Measurements from ENCODE around the gene CLEC18C. TPM values are rescaled to one million over a fixed set of nuclear protein-coding genes. Genes with fewer than 3 reads are reported as not detected.

Gene CLEC18C
- total and polyA plus RNA-seq, 4 donors = 0.09 to 1.0 (median 0.14) TPM; not detected in 1

DNA sequence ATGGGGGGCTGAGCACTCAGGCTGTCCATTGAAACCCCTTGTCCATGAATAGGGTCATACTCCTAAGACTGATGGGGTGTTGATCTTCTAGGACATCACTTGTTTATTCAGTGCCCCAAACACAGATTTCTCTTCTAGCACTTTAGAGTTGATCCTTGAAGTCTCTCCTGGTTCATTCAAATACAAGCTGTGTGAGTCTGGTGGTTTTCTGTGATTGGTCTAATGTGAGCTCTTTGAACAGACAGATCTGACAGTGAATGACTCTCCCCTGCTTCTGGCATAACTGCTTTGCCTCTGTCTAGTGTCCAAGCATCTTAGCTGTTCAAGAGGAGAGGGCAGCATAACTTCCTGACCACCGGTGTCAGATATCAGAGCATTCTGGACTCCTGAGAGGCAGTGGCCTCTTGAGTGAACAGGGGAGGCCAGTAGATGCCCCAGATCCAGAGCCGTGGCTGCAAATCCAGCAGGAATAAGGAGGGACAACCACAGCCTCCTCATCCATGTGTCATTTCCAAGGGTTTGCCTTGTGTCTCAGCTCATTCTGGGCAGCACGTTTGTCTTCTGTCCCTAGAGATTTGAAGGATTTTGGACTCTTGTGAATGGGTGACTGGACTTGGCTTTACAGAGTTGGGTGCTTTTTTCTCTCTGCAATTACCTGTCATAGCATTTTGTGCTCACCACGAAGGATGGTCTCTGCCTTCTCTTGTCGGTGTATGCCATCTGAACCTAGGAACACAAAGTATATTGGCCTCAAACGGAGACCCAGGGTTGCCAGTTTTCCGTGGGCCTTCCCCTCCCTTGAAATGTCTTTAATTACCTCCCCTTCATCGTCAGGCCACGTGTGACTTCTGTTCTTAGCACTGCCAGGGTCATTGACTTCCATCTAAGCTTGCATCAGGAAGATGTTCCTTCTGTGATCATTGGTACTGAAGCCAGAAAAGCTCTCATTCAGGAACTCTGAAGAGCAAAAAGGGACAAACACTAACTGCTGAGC lies 13.9 kb upstream of the CLEC18C start:
- WGBS, 2 donors = 77 to 89% methylated on average over 9 of the region's 9 CpGs

DNA sequence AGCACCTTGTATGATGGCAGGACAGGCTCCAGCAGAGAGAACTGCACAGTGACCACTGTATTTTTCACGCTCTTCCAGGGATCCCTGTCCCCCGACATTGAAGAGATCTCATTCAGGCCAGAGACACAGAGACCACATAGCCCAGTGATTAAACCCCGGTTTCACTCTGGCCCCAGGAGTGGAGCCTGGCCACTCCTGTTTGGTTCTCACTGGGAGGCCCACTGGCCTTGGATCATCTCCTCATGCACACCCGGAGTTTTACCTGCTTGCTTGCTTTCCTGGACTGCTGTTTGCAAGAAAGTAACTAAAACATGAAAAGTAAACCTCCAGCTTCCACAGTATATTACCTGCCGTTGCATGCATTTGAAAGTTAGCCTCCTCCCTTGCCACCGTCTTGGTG lies 13.2 kb upstream of the CLEC18C start:
- Histone ChIP-seq H3K27me3 (ENCODE audit: control insufficient read depth in 3 of 3, insufficient read depth in 3 of 3, low read length in 2 of 3) (no peaks in the 10 kb centered on the region), H3K4me1 (ENCODE audit: control insufficient read depth in 5 of 5, insufficient read depth in 5 of 5, low read length in 5 of 5) (no peaks in the 10 kb centered on the region), H3K9ac (ENCODE audit: insufficient read depth in 1 of 2, low read length in 2 of 2) (no peak overlapping the region), H3K4me3 (no peak overlapping the region), H3K27ac (ENCODE audit: low read depth in 1 of 2, low read length in 1 of 2) (no peak overlapping the region), H3K9me3 (ENCODE audit: control insufficient read depth in 4 of 4, insufficient read depth in 3 of 4, low read length in 3 of 4) (no peaks in the 10 kb centered on the region), H3K36me3 (ENCODE audit: control insufficient read depth in 4 of 4, insufficient read depth in 4 of 4, low read length in 4 of 4) (peaks cover 24 to 55% (median 46%) of the 10 kb centered on the region in 4 donors)
- ATAC-seq (ENCODE audit: insufficient read depth, low FRiP score) (no peak), DNase-seq (no peak)
- TF ChIP-seq, protein P1, sequence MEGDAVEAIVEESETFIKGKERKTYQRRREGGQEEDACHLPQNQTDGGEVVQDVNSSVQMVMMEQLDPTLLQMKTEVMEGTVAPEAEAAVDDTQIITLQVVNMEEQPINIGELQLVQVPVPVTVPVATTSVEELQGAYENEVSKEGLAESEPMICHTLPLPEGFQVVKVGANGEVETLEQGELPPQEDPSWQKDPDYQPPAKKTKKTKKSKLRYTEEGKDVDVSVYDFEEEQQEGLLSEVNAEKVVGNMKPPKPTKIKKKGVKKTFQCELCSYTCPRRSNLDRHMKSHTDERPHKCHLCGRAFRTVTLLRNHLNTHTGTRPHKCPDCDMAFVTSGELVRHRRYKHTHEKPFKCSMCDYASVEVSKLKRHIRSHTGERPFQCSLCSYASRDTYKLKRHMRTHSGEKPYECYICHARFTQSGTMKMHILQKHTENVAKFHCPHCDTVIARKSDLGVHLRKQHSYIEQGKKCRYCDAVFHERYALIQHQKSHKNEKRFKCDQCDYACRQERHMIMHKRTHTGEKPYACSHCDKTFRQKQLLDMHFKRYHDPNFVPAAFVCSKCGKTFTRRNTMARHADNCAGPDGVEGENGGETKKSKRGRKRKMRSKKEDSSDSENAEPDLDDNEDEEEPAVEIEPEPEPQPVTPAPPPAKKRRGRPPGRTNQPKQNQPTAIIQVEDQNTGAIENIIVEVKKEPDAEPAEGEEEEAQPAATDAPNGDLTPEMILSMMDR (IDR thresholded peaks at IDR 0.05; ENCODE audit: control extremely low read depth, extremely low read depth) = no peak
- 91 to 93% methylated on average over 6 of the region's 6 CpGs for WGBS, 2 donors

More for the DNA sequence above, 13.9 kb upstream of the CLEC18C start:
- no peaks in the 10 kb centered on the region for H3K4me1 ChIP-seq (ENCODE audit: control insufficient read depth in 5 of 5, insufficient read depth in 5 of 5, low read length in 5 of 5)
- H3K4me3 ChIP-seq = no peak overlapping the region
- TF ChIP-seq, protein P1 (IDR thresholded peaks at IDR 0.05; ENCODE audit: control extremely low read depth, extremely low read depth) = no peak
- no peaks in the 10 kb centered on the region for H3K27me3 ChIP-seq (ENCODE audit: control insufficient read depth in 3 of 3, insufficient read depth in 3 of 3, low read length in 2 of 3)
- peaks cover 24 to 60% (median 46%) of the 10 kb centered on the region in 4 donors for H3K36me3 ChIP-seq (ENCODE audit: control insufficient read depth in 4 of 4, insufficient read depth in 4 of 4, low read length in 4 of 4)
- no peaks in the 10 kb centered on the region for H3K9me3 ChIP-seq (ENCODE audit: control insufficient read depth in 4 of 4, insufficient read depth in 3 of 4, low read length in 3 of 4)
- DNase-seq (no peak), ATAC-seq (ENCODE audit: insufficient read depth, low FRiP score) (no peak)
- no peak overlapping the region for H3K27ac ChIP-seq (ENCODE audit: low read depth in 1 of 2, low read length in 1 of 2)
- no peak overlapping the region for H3K9ac ChIP-seq (ENCODE audit: insufficient read depth in 1 of 2, low read length in 2 of 2)

GRCh38 chr16:70160821-70161220 lies 12.8 kb upstream of the CLEC18C start:
- H3K9ac ChIP-seq (ENCODE audit: insufficient read depth in 1 of 2, low read length in 2 of 2) = no peak overlapping the region
- peaks cover 24 to 53% (median 46%) of the 10 kb centered on the region in 4 donors for H3K36me3 ChIP-seq (ENCODE audit: control insufficient read depth in 4 of 4, insufficient read depth in 4 of 4, low read length in 4 of 4)
- no peak overlapping the region for H3K4me3 ChIP-seq
- no peak overlapping the region for H3K27ac ChIP-seq (ENCODE audit: low read depth in 1 of 2, low read length in 1 of 2)
- DNase-seq (no peak), ATAC-seq (ENCODE audit: insufficient read depth, low FRiP score) (no peak)
- H3K9me3 ChIP-seq (ENCODE audit: control insufficient read depth in 4 of 4, insufficient read depth in 3 of 4, low read length in 3 of 4) = no peaks in the 10 kb centered on the region
- TF ChIP-seq, protein P1 (IDR thresholded peaks at IDR 0.05; ENCODE audit: control extremely low read depth, extremely low read depth) = no peak
- 96 to 99% methylated on average over 6 of the region's 6 CpGs for WGBS, 2 donors
- H3K4me1 ChIP-seq (ENCODE audit: control insufficient read depth in 5 of 5, insufficient read depth in 5 of 5, low read length in 5 of 5) = no peaks in the 10 kb centered on the region
- no peaks in the 10 kb centered on the region for H3K27me3 ChIP-seq (ENCODE audit: control insufficient read depth in 3 of 3, insufficient read depth in 3 of 3, low read length in 2 of 3)
